Tibial nerve (tissue), 4 donors: Measurements from ENCODE around the gene PTPN7.

Experiments
- EP300 ChIP-seq, 2 donors: sonication (generic); formaldehyde crosslinking; IDR thresholded peaks; one replicate each; pipeline ENCODE4 v1.6.1; 2017; ENCODE audit warnings: antibody characterized with exemption in 2 of 2, mild to moderate bottlenecking in 1 of 2
- POLR2A ChIP-seq, 2 donors: fragments of 450-650 bp; IDR thresholded peaks; one replicate each; pipeline ENCODE4 v1.6.1; 2017; ENCODE audit warnings: antibody characterized with exemption in 2 of 2, mild to moderate bottlenecking in 2 of 2, moderate library complexity in 2 of 2
- TF ChIP-seq, protein P1 (sequence below), 5 experiments: fragments of 200-600 bp in 3 of 5; fragments of 450-650 bp in 2 of 5; sonication (generic) in 3 of 5; IDR thresholded peaks; one replicate each; pipeline ENCODE4 v1.5.1; 2016 to 2019; ENCODE audit warnings: antibody characterized with exemption in 5 of 5, mild to moderate bottlenecking in 3 of 5, moderate library complexity in 2 of 5

DNA sequence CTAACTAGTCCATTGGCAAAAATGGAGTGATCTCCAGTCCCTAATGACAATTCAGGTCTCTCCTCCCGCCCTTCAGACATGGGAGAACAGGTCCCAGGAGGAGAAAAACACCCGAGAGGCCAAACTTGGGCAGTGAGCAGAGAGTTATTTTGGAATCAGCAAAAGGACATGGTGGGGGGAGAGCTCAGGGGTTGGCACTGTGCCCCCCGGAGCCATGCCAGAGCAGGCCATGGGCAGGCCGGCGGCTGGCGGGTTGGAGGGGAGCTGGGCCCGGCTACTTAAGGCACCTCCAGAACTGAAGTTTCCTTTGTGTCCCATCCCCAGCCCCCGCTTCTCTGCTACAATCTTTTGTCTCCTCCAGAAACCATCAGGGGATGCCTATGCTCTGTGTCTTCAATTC lies 40.3 kb upstream of the PTPN7 start:
- TF ChIP-seq, protein P1, sequence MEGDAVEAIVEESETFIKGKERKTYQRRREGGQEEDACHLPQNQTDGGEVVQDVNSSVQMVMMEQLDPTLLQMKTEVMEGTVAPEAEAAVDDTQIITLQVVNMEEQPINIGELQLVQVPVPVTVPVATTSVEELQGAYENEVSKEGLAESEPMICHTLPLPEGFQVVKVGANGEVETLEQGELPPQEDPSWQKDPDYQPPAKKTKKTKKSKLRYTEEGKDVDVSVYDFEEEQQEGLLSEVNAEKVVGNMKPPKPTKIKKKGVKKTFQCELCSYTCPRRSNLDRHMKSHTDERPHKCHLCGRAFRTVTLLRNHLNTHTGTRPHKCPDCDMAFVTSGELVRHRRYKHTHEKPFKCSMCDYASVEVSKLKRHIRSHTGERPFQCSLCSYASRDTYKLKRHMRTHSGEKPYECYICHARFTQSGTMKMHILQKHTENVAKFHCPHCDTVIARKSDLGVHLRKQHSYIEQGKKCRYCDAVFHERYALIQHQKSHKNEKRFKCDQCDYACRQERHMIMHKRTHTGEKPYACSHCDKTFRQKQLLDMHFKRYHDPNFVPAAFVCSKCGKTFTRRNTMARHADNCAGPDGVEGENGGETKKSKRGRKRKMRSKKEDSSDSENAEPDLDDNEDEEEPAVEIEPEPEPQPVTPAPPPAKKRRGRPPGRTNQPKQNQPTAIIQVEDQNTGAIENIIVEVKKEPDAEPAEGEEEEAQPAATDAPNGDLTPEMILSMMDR (IDR thresholded peaks at IDR 0.05) = no peak
- TF ChIP-seq POLR2A (IDR thresholded peaks at IDR 0.05) (no peak), EP300 (IDR thresholded peaks at IDR 0.05) (no peak)
